Epidermal melanocyte (primary cell): ENCODE results near the gene ARID4B.
"Not testable (repeated sequence)": the region's sequence is repeated elsewhere in the genome, so short reads cannot be mapped to it uniquely, and the experiment has no call there.

Experiments used
- DNase-seq: peaks from one replicate; pipeline ENCODE4 v3.0.0; 2011; ENCODE audit warnings: low spot score; ENCODE audit not compliant: insufficient read length

ARID4B gene

DNA sequence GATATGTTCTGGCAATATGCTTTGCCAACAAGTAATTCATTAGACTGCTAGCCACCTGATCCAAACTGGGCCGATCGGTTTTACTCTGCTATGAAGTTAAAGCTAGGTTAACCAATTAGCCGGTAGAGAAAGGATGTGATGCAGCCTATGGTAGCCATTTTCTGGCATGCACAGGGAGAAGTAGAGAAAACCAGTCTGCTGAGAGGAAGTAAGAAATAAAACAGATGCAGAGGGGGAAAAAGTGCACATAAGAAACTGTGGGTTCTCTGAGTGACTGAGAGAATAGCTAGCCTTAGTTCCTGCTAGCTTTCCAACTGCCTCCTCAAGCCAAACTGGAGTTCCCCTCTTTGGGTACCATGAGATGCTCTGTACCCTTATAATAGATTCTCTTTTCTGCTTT lies 52.8 kb downstream of the ARID4B start:
- no peak for DNase-seq

DNA sequence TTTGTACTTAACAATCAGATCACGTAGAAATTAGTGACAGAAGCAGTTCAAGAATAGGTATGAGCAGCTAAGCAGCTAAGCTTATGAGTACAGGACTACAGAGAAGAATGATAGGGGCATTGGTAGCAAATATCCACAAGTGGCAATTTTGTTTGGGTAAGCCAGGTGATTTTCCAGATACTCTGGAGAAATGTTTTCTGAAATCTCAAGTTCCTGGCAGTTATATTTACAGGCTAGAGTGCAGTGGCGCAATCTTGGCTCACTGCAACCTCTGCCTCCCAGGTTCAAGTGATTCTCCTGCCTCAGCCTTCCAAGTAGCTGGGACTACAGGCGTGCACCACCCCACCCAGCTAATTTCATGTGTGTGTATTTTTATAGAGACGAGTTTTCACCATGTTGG lies 55.1 kb downstream of the ARID4B start:
- no peak for DNase-seq

DNA sequence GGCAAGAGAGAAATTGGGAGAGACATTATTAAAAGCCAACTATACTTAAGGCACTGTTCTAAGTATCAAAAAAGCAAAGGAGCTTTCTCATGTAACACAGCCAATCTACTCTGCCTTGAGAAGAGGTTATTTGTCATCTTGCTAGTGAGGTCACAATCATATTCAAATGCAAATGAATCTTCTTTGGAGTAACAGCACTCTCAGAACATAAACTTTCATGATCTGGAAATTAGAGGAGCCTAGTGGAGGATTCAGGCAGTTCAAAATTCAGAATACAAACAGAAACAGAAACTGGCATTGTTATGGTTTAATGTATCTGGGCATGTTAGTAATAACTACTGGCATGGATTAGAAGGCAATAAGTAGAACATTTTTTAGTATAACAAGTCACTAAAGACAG lies 57.4 kb downstream of the ARID4B start:
- peak; percentile 58 for DNase-seq

GRCh38 chr1:235269990-235270389 lies 58.0 kb downstream of the ARID4B start:
- DNase-seq, result not testable (repeated sequence)

DNA sequence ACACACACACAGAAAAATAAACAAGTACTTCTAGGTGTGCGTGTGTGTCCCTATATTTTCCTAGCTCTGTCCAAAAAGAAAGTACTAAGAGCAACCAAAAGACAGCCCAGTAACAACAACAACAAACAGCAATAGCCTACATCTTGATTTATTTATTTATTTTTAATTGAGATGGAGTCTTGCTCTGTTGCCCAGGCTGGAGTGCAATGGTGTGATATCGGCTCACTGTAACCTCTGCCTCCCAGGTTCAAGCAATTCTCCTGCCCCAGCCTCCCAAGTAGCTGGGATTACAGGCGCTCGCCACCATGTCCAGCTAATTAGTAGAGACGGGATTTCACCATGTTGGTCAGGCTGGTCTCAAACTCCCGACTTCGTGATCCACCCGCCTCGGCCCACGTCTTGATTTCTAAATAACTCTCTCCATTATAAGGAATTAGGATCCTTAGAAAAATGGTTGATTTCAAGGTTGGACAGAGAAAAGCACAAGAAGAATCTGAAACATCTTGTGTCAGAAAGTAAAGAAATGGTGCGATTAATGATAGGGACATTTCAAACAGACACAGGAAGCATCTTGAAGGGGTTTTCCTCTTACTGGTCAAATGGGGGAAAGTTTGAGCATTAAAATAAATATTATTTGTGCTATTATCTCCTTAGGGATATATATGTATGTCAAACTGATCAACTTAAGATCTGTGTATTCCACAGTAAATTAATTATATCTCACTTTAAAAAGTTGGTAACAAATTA lies 59.4 kb downstream of the ARID4B start:
- DNase-seq, result no peak

DNA sequence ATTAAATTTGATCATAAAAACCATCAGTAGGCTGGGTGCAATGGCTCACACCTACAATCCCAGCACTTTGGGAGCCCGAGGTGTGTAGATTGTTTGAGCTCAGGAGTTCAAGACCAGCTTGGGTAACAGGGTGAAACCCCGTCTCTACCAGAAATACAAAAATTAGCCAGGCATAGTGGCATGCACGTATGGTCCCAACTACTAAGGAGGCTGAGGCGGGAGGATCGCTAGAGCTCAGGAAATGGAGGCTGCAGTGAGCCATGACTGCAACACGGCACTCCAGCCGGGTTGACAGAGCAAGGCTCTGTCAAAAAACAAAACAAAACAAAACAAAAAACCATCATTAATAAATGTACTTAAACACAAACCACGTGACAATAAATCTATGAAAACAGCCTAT lies 61.0 kb downstream of the ARID4B start:
- DNase-seq, result no peak

- DNase-seq, result no peak
Measured at GRCh38 chr1:235266325-235266724, 61.7 kb downstream of the ARID4B start.

DNA sequence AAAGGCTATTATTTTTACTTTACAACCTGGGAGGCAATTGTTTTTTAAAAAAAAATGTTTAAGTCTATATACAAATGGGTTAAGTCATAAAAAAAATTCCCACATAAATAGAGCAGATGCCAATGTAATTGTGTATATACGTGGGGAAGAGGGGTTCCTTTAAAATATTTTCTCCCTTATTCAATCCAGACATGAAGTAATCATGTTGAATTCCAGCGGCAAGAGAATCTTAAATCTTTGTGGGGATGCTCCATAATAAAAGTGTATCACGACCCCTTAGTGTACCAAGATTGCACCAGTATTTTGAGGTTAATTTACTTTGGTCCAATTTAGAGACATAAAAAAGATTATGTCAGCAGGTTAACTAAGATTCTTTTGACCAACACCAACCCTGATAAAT lies 62.1 kb downstream of the ARID4B start:
- no peak for DNase-seq

GRCh38 chr1:235264327-235264726 lies 63.7 kb downstream of the ARID4B start:
- no peak for DNase-seq

GRCh38 chr1:235262539-235262938 lies 65.4 kb downstream of the ARID4B start:
- DNase-seq, result no peak

- no peak for DNase-seq
Measured at GRCh38 chr1:235261243-235261642, 66.7 kb downstream of the ARID4B start.

DNA sequence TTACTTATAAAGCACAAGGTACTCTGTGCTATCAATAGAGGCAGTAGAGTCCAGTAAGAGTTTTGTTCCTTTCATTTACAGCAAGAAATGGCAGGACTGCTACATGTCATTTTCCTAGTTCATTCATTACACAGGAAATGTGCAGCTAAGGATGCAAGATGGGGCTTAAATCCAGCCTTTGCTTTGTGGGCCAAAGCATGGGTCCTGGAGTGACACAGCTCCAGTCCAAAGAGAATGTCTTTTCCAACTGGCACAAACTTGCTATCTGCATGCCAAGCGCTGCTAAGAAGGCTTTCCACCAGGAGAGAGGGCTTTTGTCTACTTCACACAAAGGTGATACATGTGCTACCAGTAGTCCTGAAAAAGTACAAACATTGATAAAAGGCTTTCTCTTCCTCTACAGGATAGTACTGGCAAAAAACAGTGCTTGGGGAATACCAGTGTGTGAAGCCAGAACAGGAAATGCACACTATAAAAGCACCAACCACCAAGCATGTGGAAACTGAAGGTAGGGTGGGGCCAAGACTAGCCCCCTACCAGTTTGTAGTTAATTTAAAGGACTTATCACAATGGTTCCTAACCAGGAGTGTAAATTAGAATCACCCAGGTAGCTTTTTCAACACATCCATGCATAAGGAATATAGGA lies 68.7 kb downstream of the ARID4B start:
- no peak for DNase-seq

GRCh38 chr1:235258068-235258467 lies 69.9 kb downstream of the ARID4B start:
- not testable (repeated sequence) for DNase-seq

- DNase-seq, result no peak
Measured at GRCh38 chr1:235254721-235255120, 73.3 kb downstream of the ARID4B start.

- DNase-seq, result peak; percentile 32
Measured at GRCh38 chr1:235253219-235253962, 74.6 kb downstream of the ARID4B start.

GRCh38 chr1:235250430-235250829 lies 77.5 kb downstream of the ARID4B start:
- DNase-seq, result no peak

- no peak for DNase-seq
Measured at GRCh38 chr1:235246022-235246948, 81.7 kb downstream of the ARID4B start.

GRCh38 chr1:235244974-235245592 lies 82.9 kb downstream of the ARID4B start:
- no peak for DNase-seq

- DNase-seq, result no peak
Measured at GRCh38 chr1:235240960-235241359, 87.0 kb downstream of the ARID4B start.

DNA sequence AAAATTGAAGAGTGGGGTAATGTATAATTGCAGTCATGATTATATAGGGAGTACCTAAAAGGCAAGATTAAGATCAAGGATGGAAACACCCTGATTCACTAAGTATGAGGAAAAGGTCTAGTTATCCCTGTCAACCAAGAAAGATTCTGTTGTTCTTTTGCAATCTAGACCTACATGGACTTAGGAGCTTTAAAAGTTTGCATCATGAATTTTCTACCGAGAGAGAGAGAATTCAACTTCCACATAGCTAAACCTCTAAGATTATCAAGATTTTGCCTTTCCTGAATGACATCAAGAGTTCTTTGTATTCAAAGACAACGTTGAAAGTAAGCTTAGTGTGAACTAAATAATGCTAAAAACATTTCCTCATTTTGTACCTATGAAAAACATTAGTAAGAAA lies 88.1 kb downstream of the ARID4B start:
- DNase-seq, result no peak

- DNase-seq, result no peak
Measured at GRCh38 chr1:235238558-235238957, 89.4 kb downstream of the ARID4B start.
